Measurements from ENCODE around the gene ZFPL1.

ZFPL1 gene

DNA sequence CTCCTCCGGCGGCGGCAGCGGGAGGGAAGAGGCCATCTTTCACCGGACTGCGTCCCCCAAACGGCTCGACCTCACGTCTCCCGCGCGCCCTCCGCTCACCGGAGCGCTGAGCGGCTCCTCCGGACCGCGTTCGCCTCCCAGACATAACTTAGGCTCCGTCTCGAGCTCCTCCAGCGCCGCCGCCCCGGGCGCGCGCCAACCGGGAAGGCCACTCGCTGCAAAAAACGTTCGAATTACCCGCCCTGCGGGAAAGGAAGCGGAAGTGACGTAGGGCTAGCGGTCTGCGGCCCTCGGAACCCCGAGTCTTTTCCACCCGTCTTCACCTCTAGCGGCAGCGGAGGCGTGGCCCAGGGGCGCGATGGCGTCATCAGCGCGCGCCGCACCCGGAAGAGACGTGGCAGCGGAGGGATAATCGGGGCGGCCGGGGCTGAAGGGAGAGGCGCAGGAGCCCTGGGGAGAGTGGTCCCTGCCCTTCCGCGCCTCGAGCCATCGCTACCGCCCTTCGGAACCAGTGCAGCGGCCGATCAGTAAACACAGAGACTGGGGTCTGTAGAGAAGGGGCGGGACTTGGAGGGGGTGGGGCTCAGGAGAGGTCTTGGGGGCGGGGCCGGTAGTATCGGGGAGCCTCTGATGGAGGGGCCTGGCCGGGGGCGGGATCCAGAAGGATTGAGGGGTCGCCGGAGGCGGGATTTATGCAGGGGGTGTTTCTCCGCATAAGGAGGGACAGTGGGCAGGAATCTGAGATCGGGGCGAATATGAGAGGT lies at the start of gene ZFPL1, which contains the start of gene CDCA5:
Gene ZFPL1 (plus strand): TSS at position 389 of the 764 bp plus-strand sequence. CDS start 477 bp downstream, outside the sequence.
Gene CDCA5 (minus strand): TSS at position 207 of the 764 bp plus-strand sequence. CDS start 62 bp downstream, at position 145.
- H3K9ac ChIP-seq (ENCODE audit: insufficient read length) = peak within 1 kb of the TSS; percentile 89
- H3K9me3 ChIP-seq (ENCODE audit: low read depth, low read length) = no peaks in the 10 kb centered on the region
- H3K27ac ChIP-seq = peak within 1 kb of the TSS; percentile 85
- peaks cover 26% of the 10 kb centered on the region for H3K36me3 ChIP-seq (ENCODE audit: insufficient read depth, low read length)
- peak; percentile 70 for DNase-seq (ENCODE audit: low read depth, low spot score)
- H3K4me3 ChIP-seq = peak within 1 kb of the TSS; percentile 84
- TF ChIP-seq FOXP2 (optimal IDR thresholded peaks at IDR 0.05; ENCODE audit: control extremely low read depth, extremely low read length, insufficient read depth) (no peak), POLR2AphosphoS5 (IDR thresholded peaks at IDR 0.05; ENCODE audit: borderline replicate concordance, low read depth, low read length) (peak; percentile 83; the same call in 1 of the 2 replicates)

DNA sequence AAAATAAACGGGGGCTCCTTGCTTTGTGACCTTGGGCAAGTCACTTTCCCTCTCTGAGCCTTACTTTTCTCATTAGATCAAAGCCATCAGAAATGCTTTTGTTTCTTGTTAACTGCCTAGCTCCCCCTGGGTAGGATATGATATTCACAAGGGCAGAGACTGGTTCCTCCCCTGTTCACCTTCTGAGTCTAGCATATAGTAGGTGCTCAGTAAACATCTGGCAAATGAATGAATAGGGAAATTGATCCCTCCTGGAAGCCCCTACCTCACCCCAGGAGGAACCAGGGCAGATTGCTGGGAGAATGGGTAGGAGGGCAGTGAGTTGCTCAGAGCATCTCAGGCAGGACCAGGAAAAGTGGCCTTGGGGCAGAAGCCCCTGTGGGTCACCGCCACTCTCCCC lies 49.6 kb upstream of the ZFPL1 start:
- TF ChIP-seq FOXP2 (optimal IDR thresholded peaks at IDR 0.05; ENCODE audit: control extremely low read depth, extremely low read length, insufficient read depth) = no peak
- TF ChIP-seq EZH2 (IDR thresholded peaks at IDR 0.05) = no peak
- no peak for TF ChIP-seq POLR2AphosphoS5 (IDR thresholded peaks at IDR 0.05; ENCODE audit: borderline replicate concordance, low read depth, low read length)
- H3K9ac ChIP-seq (ENCODE audit: insufficient read length) = no peak overlapping the region
- no peak for DNase-seq (ENCODE audit: low read depth, low spot score)
- no peak overlapping the region for H3K4me3 ChIP-seq
- H3K9me3 ChIP-seq (ENCODE audit: low read depth, low read length) = no peaks in the 10 kb centered on the region
- H3K36me3 ChIP-seq (ENCODE audit: insufficient read depth, low read length) = no peaks in the 10 kb centered on the region
- H3K27ac ChIP-seq = no peak overlapping the region

DNA sequence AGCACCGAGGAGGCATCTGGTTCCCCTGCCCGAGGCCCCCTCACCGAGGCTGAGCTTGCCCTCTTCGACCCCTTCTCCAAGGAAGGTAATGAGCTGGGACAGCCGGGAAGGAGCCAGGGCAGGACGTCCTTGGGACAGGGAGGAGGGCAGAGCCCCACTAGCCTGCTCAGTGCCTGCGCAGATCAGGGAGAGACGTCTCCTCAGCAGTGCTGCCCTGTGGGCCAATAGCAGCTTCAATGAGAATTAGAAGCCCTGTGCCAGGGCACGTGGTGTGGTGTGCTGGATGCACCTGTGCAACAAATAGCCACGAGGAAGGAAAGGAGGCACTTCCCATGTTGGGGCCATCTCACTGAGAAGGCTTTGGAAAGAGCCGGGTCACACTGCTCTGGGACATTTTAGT lies 48.4 kb upstream of the ZFPL1 start:
- Histone ChIP-seq H3K4me3 (no peak overlapping the region), H3K9me3 (ENCODE audit: low read depth, low read length) (no peaks in the 10 kb centered on the region), H3K36me3 (ENCODE audit: insufficient read depth, low read length) (no peaks in the 10 kb centered on the region), H3K27ac (no peak overlapping the region), H3K9ac (ENCODE audit: insufficient read length) (no peak overlapping the region)
- no peak for DNase-seq (ENCODE audit: low read depth, low spot score)
- TF ChIP-seq FOXP2 (optimal IDR thresholded peaks at IDR 0.05; ENCODE audit: control extremely low read depth, extremely low read length, insufficient read depth) (no peak), POLR2AphosphoS5 (IDR thresholded peaks at IDR 0.05; ENCODE audit: borderline replicate concordance, low read depth, low read length) (no peak), EZH2 (IDR thresholded peaks at IDR 0.05) (no peak)

- Histone ChIP-seq H3K4me3 (no peak overlapping the region), H3K9ac (ENCODE audit: insufficient read length) (no peak overlapping the region), H3K9me3 (ENCODE audit: low read depth, low read length) (no peaks in the 10 kb centered on the region), H3K27ac (no peak overlapping the region), H3K36me3 (ENCODE audit: insufficient read depth, low read length) (no peaks in the 10 kb centered on the region)
- TF ChIP-seq EZH2 (IDR thresholded peaks at IDR 0.05) (no peak), POLR2AphosphoS5 (IDR thresholded peaks at IDR 0.05; ENCODE audit: borderline replicate concordance, low read depth, low read length) (no peak), FOXP2 (optimal IDR thresholded peaks at IDR 0.05; ENCODE audit: control extremely low read depth, extremely low read length, insufficient read depth) (no peak)
- DNase-seq (ENCODE audit: low read depth, low spot score) = no peak
These were observed 47.1 kb upstream of the ZFPL1 start for GRCh38 chr11:65036931-65037330.

- Histone ChIP-seq H3K4me3 (peak overlapping the region; percentile 94), H3K36me3 (ENCODE audit: insufficient read depth, low read length) (peaks cover 13% of the 10 kb centered on the region), H3K9me3 (ENCODE audit: low read depth, low read length) (no peaks in the 10 kb centered on the region), H3K27ac (peak overlapping the region; percentile 93), H3K9ac (ENCODE audit: insufficient read length) (peak overlapping the region; percentile 92)
- TF ChIP-seq POLR2AphosphoS5 (IDR thresholded peaks at IDR 0.05; ENCODE audit: borderline replicate concordance, low read depth, low read length) = no peak
- TF ChIP-seq EZH2 (IDR thresholded peaks at IDR 0.05) = no peak
- TF ChIP-seq FOXP2 (optimal IDR thresholded peaks at IDR 0.05; ENCODE audit: control extremely low read depth, extremely low read length, insufficient read depth) = no peak
- no peak for DNase-seq (ENCODE audit: low read depth, low spot score)
These were observed 43.5 kb upstream of the ZFPL1 start for GRCh38 chr11:65040520-65040846.

- Histone ChIP-seq H3K9me3 (ENCODE audit: low read depth, low read length) (no peaks in the 10 kb centered on the region), H3K27ac (peak within 1 kb of the TSS; percentile 93), H3K9ac (ENCODE audit: insufficient read length) (peak within 1 kb of the TSS; percentile 92), H3K4me3 (peak within 1 kb of the TSS; percentile 94), H3K36me3 (ENCODE audit: insufficient read depth, low read length) (peaks cover 13% of the 10 kb centered on the region)
- DNase-seq (ENCODE audit: low read depth, low spot score) = peak; percentile 56
- TF ChIP-seq POLR2AphosphoS5 (IDR thresholded peaks at IDR 0.05; ENCODE audit: borderline replicate concordance, low read depth, low read length) (peak; percentile 87), FOXP2 (optimal IDR thresholded peaks at IDR 0.05; ENCODE audit: control extremely low read depth, extremely low read length, insufficient read depth) (no peak)
These were observed 43.0 kb upstream of the ZFPL1 start, which contains the start of gene SAC3D1 for GRCh38 chr11:65040847-65041622. SAC3D1 (plus strand) TSS chr11:65041210; CDS start chr11:65041293, 83 bp downstream.

- no peak for TF ChIP-seq EZH2 (IDR thresholded peaks at IDR 0.05)
- TF ChIP-seq POLR2AphosphoS5 (IDR thresholded peaks at IDR 0.05; ENCODE audit: borderline replicate concordance, low read depth, low read length) = no peak
- no peak for TF ChIP-seq FOXP2 (optimal IDR thresholded peaks at IDR 0.05; ENCODE audit: control extremely low read depth, extremely low read length, insufficient read depth)
- DNase-seq (ENCODE audit: low read depth, low spot score) = no peak
- no peak overlapping the region for H3K27ac ChIP-seq
- H3K36me3 ChIP-seq (ENCODE audit: insufficient read depth, low read length) = peaks cover 13% of the 10 kb centered on the region
- no peak overlapping the region for H3K4me3 ChIP-seq
- no peak overlapping the region for H3K9ac ChIP-seq (ENCODE audit: insufficient read length)
- H3K9me3 ChIP-seq (ENCODE audit: low read depth, low read length) = no peaks in the 10 kb centered on the region
These were observed 41.1 kb upstream of the ZFPL1 start for GRCh38 chr11:65042891-65043290.

DNA sequence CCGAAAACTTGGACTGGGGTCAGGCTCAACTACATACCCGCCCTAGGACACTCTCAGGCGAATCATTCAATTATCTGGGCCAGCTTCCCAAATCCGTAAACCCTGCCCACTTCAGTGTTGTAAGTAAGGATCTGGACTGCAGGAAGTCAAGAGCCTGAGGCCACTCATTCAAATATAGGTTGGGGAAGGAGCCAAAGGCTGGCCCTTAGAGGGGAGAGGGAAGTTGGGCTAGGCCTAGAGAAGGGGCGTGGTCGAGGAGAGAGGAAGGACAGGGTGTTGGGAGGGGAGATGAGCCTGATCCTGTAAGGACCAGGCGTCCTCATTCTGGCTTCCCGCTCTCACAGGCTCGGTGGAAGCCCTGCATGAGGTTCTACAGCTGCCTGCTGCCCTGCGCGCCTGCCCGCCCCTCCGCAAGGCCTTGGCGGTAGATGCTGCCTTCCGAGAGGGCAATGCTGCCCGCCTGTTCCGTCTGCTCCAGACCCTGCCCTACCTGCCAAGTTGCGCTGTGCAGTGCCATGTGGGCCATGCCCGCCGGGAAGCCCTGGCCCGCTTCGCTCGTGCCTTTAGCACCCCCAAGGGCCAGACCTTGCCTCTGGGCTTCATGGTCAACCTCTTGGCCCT lies 40.0 kb upstream of the ZFPL1 start:
- Histone ChIP-seq H3K9ac (ENCODE audit: insufficient read length) (no peak overlapping the region), H3K4me3 (no peak overlapping the region), H3K9me3 (ENCODE audit: low read depth, low read length) (no peaks in the 10 kb centered on the region), H3K27ac (no peak overlapping the region), H3K36me3 (ENCODE audit: insufficient read depth, low read length) (peaks cover 13% of the 10 kb centered on the region)
- DNase-seq (ENCODE audit: low read depth, low spot score) = no peak
- TF ChIP-seq POLR2AphosphoS5 (IDR thresholded peaks at IDR 0.05; ENCODE audit: borderline replicate concordance, low read depth, low read length) (no peak), EZH2 (IDR thresholded peaks at IDR 0.05) (no peak), FOXP2 (optimal IDR thresholded peaks at IDR 0.05; ENCODE audit: control extremely low read depth, extremely low read length, insufficient read depth) (no peak)
